Measurements from ENCODE around the gene TPM2. TPM values are rescaled to one million over a fixed set of nuclear protein-coding genes. Genes with fewer than 3 reads are reported as not detected.
A peak's percentile ranks its signal among the peaks of the same experiment; 100 is the strongest.

TPM2 gene
- total and polyA plus RNA-seq, 9 of the 15 experiments (the other 6 are each of a cell fraction or from before 2014, with no cell fraction given): 0.28 to 16.1 (median 4.5) TPM

- TF ChIP-seq ZNF318 (IDR thresholded peaks at IDR 0.05; ENCODE audit: borderline replicate concordance in 1 of 2, low read depth in 1 of 2): peak in 1 of 2 experiments; percentile 38; a peak in 1 of 4 replicates
- peak; percentile 40 for TF ChIP-seq TCF3 (CRISPR knock-in tag; IDR thresholded peaks at IDR 0.05)
- no peak for TF ChIP-seq HMG20A (CRISPR knock-in tag; conservative IDR thresholded peaks at IDR 0.05)
- TF ChIP-seq POLR2AphosphoS2 (IDR thresholded peaks at IDR 0.05; ENCODE audit: low read length): 0 out of 2 replicates have a peak, but pooled peaks have one; percentile 0
These were observed 41.9 kb upstream of the TPM2 start (continued) for GRCh38 chr9:35731415-35732184.
